ENCODE results near the gene SLF2. TPM values are rescaled to one million over a fixed set of nuclear protein-coding genes. Genes with fewer than 3 reads are reported as not detected.
A peak's percentile ranks its signal among the peaks of the same experiment; 100 is the strongest.

SLF2 gene
- total and polyA plus RNA-seq, 2 of the 13 experiments (the other 11 are each of a cell fraction or from before 2014, with no cell fraction given): 12.2 to 48.1 TPM

GRCh38 chr10:100986952-100987684 lies 74.4 kb downstream of the SLF2 start, which contains the start of the genes MRPL43 and TWNK (continued):
- TF ChIP-seq, protein P1, sequence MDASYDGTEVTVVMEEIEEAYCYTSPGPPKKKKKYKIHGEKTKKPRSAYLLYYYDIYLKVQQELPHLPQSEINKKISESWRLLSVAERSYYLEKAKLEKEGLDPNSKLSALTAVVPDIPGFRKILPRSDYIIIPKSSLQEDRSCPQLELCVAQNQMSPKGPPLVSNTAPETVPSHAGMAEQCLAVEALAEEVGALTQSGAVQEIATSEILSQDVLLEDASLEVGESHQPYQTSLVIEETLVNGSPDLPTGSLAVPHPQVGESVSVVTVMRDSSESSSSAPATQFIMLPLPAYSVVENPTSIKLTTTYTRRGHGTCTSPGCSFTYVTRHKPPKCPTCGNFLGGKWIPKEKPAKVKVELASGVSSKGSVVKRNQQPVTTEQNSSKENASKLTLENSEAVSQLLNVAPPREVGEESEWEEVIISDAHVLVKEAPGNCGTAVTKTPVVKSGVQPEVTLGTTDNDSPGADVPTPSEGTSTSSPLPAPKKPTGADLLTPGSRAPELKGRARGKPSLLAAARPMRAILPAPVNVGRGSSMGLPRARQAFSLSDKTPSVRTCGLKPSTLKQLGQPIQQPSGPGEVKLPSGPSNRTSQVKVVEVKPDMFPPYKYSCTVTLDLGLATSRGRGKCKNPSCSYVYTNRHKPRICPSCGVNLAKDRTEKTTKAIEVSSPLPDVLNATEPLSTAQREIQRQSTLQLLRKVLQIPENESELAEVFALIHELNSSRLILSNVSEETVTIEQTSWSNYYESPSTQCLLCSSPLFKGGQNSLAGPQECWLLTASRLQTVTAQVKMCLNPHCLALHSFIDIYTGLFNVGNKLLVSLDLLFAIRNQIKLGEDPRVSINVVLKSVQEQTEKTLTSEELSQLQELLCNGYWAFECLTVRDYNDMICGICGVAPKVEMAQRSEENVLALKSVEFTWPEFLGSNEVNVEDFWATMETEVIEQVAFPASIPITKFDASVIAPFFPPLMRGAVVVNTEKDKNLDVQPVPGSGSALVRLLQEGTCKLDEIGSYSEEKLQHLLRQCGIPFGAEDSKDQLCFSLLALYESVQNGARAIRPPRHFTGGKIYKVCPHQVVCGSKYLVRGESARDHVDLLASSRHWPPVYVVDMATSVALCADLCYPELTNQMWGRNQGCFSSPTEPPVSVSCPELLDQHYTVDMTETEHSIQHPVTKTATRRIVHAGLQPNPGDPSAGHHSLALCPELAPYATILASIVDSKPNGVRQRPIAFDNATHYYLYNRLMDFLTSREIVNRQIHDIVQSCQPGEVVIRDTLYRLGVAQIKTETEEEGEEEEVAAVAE (CRISPR knock-in tag; IDR thresholded peaks at IDR 0.05; ENCODE audit: borderline replicate concordance): peak; percentile 36; the same call in 1 of the 2 replicates
- TF ChIP-seq ZNF264 (CRISPR knock-in tag; IDR thresholded peaks at IDR 0.05) (0 out of 2 replicates have a peak, but pooled peaks have one; percentile 65), SNAI1 (CRISPR knock-in tag; IDR thresholded peaks at IDR 0.05; ENCODE audit: borderline replicate concordance) (peak; percentile 35; the same call in 1 of the 2 replicates), HMG20A (CRISPR knock-in tag; IDR thresholded peaks at IDR 0.05; ENCODE audit: borderline replicate concordance) (no peak), ZNF230 (CRISPR knock-in tag; IDR thresholded peaks at IDR 0.05) (peak; percentile 63), JUNB (CRISPR knock-in tag; IDR thresholded peaks at IDR 0.05; ENCODE audit: borderline replicate concordance) (peak; percentile 55; the same call in 1 of the 2 replicates), ZNF703 (CRISPR knock-in tag; IDR thresholded peaks at IDR 0.05; ENCODE audit: borderline replicate concordance) (no peak; the same call in 1 of the 2 replicates), RNF219 (CRISPR knock-in tag; IDR thresholded peaks at IDR 0.05) (no peak), STAG1 (CRISPR knock-in tag; IDR thresholded peaks at IDR 0.05) (0 out of 2 replicates have a peak, but pooled peaks have one; percentile 3)
- TF ChIP-seq, protein P2, sequence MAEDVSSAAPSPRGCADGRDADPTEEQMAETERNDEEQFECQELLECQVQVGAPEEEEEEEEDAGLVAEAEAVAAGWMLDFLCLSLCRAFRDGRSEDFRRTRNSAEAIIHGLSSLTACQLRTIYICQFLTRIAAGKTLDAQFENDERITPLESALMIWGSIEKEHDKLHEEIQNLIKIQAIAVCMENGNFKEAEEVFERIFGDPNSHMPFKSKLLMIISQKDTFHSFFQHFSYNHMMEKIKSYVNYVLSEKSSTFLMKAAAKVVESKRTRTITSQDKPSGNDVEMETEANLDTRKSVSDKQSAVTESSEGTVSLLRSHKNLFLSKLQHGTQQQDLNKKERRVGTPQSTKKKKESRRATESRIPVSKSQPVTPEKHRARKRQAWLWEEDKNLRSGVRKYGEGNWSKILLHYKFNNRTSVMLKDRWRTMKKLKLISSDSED (CRISPR knock-in tag; IDR thresholded peaks at IDR 0.05): 0 out of 2 replicates have a peak, but pooled peaks have one; percentile 92
- TF ChIP-seq, protein P3, sequence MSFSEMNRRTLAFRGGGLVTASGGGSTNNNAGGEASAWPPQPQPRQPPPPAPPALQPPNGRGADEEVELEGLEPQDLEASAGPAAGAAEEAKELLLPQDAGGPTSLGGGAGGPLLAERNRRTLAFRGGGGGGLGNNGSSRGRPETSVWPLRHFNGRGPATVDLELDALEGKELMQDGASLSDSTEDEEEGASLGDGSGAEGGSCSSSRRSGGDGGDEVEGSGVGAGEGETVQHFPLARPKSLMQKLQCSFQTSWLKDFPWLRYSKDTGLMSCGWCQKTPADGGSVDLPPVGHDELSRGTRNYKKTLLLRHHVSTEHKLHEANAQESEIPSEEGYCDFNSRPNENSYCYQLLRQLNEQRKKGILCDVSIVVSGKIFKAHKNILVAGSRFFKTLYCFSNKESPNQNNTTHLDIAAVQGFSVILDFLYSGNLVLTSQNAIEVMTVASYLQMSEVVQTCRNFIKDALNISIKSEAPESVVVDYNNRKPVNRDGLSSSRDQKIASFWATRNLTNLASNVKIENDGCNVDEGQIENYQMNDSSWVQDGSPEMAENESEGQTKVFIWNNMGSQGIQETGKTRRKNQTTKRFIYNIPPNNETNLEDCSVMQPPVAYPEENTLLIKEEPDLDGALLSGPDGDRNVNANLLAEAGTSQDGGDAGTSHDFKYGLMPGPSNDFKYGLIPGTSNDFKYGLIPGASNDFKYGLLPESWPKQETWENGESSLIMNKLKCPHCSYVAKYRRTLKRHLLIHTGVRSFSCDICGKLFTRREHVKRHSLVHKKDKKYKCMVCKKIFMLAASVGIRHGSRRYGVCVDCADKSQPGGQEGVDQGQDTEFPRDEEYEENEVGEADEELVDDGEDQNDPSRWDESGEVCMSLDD (CRISPR knock-in tag; IDR thresholded peaks at IDR 0.05; ENCODE audit: borderline replicate concordance): peak; percentile 69; the same call in 1 of the 2 replicates
- TF ChIP-seq, protein P4, sequence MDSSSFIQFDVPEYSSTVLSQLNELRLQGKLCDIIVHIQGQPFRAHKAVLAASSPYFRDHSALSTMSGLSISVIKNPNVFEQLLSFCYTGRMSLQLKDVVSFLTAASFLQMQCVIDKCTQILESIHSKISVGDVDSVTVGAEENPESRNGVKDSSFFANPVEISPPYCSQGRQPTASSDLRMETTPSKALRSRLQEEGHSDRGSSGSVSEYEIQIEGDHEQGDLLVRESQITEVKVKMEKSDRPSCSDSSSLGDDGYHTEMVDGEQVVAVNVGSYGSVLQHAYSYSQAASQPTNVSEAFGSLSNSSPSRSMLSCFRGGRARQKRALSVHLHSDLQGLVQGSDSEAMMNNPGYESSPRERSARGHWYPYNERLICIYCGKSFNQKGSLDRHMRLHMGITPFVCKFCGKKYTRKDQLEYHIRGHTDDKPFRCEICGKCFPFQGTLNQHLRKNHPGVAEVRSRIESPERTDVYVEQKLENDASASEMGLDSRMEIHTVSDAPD (CRISPR knock-in tag; IDR thresholded peaks at IDR 0.05): 0 out of 2 replicates have a peak, but pooled peaks have one; percentile 79

Data from HepG2 (cell line).